ENCODE measurements around the gene MBNL2.

DNA sequence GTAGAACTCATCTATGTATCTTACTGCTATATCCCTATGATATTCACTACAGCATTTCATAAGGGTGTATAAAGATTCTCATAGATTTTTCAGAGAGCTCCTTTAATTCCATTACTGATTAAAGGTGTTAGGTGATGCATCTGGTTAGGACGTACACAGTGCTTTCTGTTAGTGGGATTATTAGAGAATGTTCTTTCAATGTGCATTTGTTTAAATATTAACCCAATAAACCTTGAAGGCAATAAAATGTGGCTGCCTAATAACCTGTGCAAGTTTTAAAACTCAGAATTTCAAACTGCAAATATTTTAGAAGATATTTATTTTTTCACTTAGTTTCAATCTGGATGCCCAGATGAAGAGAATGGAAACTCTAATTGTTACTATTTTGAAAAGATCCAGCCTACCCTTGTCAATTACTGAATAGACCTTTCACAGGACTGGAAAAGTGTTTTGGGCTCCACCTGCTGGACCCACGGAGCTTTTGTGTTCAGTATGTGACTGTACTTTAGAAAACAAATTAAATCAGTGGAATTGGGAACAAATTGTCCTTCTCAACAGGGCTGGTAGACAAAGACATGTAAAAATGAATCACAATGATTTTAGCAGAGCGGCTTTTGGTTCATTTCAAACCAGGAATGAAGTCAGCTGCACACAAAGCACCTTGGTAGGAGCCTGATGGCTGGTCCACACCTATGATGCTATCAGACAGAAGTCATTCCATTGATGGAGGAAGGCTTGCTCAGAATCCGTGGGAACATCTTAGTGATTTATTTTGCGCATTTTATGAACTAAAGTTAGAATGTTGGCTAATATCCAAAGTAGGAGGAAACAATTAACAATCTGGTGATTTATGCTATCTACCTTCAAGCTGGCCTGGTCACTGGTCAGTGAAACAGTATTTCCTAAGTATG lies 122.4 kb downstream of the MBNL2 start:
- TF ChIP-seq POLR2A (IDR thresholded peaks at IDR 0.05; ENCODE audit: low read depth, low read length) (no peak), POLR2AphosphoS5 (IDR thresholded peaks at IDR 0.05; ENCODE audit: low read depth, low read length) (no peak)
